HepG2 (cell line): Measurements from ENCODE around the gene JPH2. TPM values are rescaled to one million over a fixed set of nuclear protein-coding genes. Genes with fewer than 3 reads are reported as not detected.

Source experiments
- CREB1 ChIP-seq, 2 experiments: fragments of 450-650 bp in 1 of 2; IDR thresholded peaks; 2 replicates each; pipeline ENCODE4 v1.6.1; 2016 to 2017; ENCODE audit warnings: control low read depth in 1 of 2, mild to moderate bottlenecking in 1 of 2, missing compliant biosample characterization in 1 of 2, missing genetic modification characterization in 1 of 2
- ELF1 ChIP-seq: sonication (generic); formaldehyde crosslinking; IDR thresholded peaks from 2 replicates; pipeline ENCODE4 v1.4.0; 2020; ENCODE audit warnings: missing genetic modification reagents
- MATR3 ChIP-seq: sonication (generic); formaldehyde crosslinking; IDR thresholded peaks from 2 replicates; pipeline ENCODE4 v1.4.0; 2020; ENCODE audit warnings: missing genetic modification reagents
- NCOA2 ChIP-seq: sonication (generic); formaldehyde crosslinking; IDR thresholded peaks from 2 replicates; pipeline ENCODE4 v1.8.0; 2022; ENCODE audit warnings: inconsistent platforms
- SALL1 ChIP-seq: sonication (generic); formaldehyde crosslinking; IDR thresholded peaks from 2 replicates; pipeline ENCODE4 v1.8.0; 2022; ENCODE audit warnings: mild to moderate bottlenecking, missing genetic modification reagents
- TARDBP ChIP-seq: sonication (generic); formaldehyde crosslinking; IDR thresholded peaks from 2 replicates; pipeline ENCODE4 v1.8.0; 2022; ENCODE audit warnings: mild to moderate bottlenecking, missing genetic modification reagents
- XRCC5 ChIP-seq: fragments of 200-400 bp; formaldehyde crosslinking; optimal IDR thresholded peaks from 2 replicates; pipeline ENCODE3; 2017; ENCODE audit warnings: mild to moderate bottlenecking, low read length
- YEATS2 ChIP-seq: sonication (generic); formaldehyde crosslinking; IDR thresholded peaks from 2 replicates; pipeline ENCODE4 v1.4.0; 2020; ENCODE audit warnings: missing genetic modification reagents, borderline replicate concordance
- ZFP37 ChIP-seq: sonication (generic); formaldehyde crosslinking; IDR thresholded peaks from 2 replicates; pipeline ENCODE4 v1.4.0; 2020; ENCODE audit warnings: missing genetic modification reagents, borderline replicate concordance
- ZNF292 ChIP-seq: sonication (generic); formaldehyde crosslinking; IDR thresholded peaks from 2 replicates; pipeline ENCODE4 v1.8.1; 2022; ENCODE audit warnings: mild to moderate bottlenecking, low read depth, missing genetic modification reagents, borderline replicate concordance
- ZNF616 ChIP-seq: sonication (generic); formaldehyde crosslinking; IDR thresholded peaks from 2 replicates; pipeline ENCODE4 v1.5.0; 2020; ENCODE audit warnings: low read depth, mild to moderate bottlenecking, missing genetic modification reagents
- polyA plus RNA-seq, 8 experiments: library from polyadenylated mRNA; depleted of rRNA in 3 of 8; stranded (reverse) in 7 of 8; unstranded in 1 of 8; fragments of >200 nt; fragmentation: Illumina TruSeq in 4 of 8; extraction: Trizol in 4 of 8; gene quantifications; 2 replicates each; pipeline versions ENCODE4 v1.2.1 to v1.2.3, GENCODE V29; 2011 to 2016; ENCODE audit warnings: low read depth in 4 of 8, missing spikeins in 1 of 8, mixed read lengths in 1 of 8; ENCODE audit not compliant: insufficient read depth in 1 of 8
- total RNA-seq, 5 experiments: library from RNA; depleted of rRNA; stranded (reverse); fragments of >200 nt; fragmentation: Illumina TruSeq; extraction: Trizol; gene quantifications; 2 replicates each; pipeline ENCODE4 v1.2.3, GENCODE V29; 2016; ENCODE audit warnings: low read depth in 1 of 5
- TF ChIP-seq, protein P1 (sequence below): sonication (generic); formaldehyde crosslinking; IDR thresholded peaks from 2 replicates; pipeline ENCODE4 v1.4.0; 2020; ENCODE audit warnings: missing genetic modification reagents
- TF ChIP-seq, protein P2 (sequence below): IDR thresholded peaks from 2 replicates; pipeline ENCODE4 v1.4.0; 2020; ENCODE audit warnings: mild to moderate bottlenecking, missing genetic modification reagents
- TF ChIP-seq, protein P3 (sequence below): sonication (generic); formaldehyde crosslinking; IDR thresholded peaks from 2 replicates; pipeline ENCODE4 v1.5.0; 2020; ENCODE audit warnings: mild to moderate bottlenecking, missing genetic modification reagents, moderate library complexity

JPH2 gene
- total and polyA plus RNA-seq, 2 of the 13 experiments (the other 11 are each of a cell fraction or from before 2014, with no cell fraction given): 0.42 TPM; not detected in 1

DNA sequence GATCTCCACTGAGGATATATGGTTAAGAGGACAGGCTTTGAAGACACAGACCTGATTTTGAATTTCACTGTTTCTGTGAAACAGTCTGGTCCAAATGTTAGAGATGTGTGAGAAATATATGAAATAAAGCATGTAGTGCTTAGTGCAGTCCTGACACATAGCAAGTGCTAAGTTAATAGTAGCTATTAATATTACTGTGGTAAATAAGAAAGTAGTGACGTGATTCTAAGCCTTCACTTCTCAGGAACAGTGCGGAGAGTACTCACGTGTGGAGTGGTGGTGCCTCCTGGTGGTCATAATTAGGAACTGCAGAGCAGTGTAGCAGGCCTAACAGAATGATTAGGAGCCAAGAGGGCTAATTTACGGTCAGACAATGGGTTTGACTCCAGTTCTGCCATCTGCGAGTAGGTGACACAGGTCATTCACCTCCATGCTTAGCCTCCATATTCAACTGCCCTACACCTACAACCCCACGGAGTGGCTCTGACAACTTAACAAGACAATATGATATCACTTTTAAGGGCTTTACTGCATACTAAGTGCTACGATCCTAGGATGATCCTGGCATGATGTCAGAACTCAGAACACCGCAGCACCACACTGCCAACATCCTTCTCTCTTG, 106.2 kb downstream of the JPH2 start (continued):
- no peak for TF ChIP-seq ZNF616 (CRISPR knock-in tag)
- TF ChIP-seq XRCC5: peak; percentile 84
- peak; percentile 67 for TF ChIP-seq CREB1 (IDR thresholded peaks at IDR 0.05)
- no peak for TF ChIP-seq CREB1 (CRISPR knock-in tag; IDR thresholded peaks at IDR 0.05)
- TF ChIP-seq, protein P1, sequence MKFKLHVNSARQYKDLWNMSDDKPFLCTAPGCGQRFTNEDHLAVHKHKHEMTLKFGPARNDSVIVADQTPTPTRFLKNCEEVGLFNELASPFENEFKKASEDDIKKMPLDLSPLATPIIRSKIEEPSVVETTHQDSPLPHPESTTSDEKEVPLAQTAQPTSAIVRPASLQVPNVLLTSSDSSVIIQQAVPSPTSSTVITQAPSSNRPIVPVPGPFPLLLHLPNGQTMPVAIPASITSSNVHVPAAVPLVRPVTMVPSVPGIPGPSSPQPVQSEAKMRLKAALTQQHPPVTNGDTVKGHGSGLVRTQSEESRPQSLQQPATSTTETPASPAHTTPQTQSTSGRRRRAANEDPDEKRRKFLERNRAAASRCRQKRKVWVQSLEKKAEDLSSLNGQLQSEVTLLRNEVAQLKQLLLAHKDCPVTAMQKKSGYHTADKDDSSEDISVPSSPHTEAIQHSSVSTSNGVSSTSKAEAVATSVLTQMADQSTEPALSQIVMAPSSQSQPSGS (CRISPR knock-in tag): peak; percentile 46; the same call in 1 of the 2 replicates
- TF ChIP-seq YEATS2 (CRISPR knock-in tag): peak; percentile 23; the same call in 1 of the 2 replicates
- no peak for TF ChIP-seq ZNF292 (CRISPR knock-in tag)
- 0 out of 2 replicates have a peak, but pooled peaks have one; percentile 24 for TF ChIP-seq ELF1
- no peak for TF ChIP-seq MATR3 (CRISPR knock-in tag)
- TF ChIP-seq TARDBP: 0 out of 2 replicates have a peak, but pooled peaks have one; percentile 28
- TF ChIP-seq SALL1: 0 out of 2 replicates have a peak, but pooled peaks have one; percentile 12
- TF ChIP-seq, protein P2, sequence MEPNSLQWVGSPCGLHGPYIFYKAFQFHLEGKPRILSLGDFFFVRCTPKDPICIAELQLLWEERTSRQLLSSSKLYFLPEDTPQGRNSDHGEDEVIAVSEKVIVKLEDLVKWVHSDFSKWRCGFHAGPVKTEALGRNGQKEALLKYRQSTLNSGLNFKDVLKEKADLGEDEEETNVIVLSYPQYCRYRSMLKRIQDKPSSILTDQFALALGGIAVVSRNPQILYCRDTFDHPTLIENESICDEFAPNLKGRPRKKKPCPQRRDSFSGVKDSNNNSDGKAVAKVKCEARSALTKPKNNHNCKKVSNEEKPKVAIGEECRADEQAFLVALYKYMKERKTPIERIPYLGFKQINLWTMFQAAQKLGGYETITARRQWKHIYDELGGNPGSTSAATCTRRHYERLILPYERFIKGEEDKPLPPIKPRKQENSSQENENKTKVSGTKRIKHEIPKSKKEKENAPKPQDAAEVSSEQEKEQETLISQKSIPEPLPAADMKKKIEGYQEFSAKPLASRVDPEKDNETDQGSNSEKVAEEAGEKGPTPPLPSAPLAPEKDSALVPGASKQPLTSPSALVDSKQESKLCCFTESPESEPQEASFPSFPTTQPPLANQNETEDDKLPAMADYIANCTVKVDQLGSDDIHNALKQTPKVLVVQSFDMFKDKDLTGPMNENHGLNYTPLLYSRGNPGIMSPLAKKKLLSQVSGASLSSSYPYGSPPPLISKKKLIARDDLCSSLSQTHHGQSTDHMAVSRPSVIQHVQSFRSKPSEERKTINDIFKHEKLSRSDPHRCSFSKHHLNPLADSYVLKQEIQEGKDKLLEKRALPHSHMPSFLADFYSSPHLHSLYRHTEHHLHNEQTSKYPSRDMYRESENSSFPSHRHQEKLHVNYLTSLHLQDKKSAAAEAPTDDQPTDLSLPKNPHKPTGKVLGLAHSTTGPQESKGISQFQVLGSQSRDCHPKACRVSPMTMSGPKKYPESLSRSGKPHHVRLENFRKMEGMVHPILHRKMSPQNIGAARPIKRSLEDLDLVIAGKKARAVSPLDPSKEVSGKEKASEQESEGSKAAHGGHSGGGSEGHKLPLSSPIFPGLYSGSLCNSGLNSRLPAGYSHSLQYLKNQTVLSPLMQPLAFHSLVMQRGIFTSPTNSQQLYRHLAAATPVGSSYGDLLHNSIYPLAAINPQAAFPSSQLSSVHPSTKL (CRISPR knock-in tag): peak; percentile 33; the same call in 1 of the 2 replicates
- TF ChIP-seq, protein P3, sequence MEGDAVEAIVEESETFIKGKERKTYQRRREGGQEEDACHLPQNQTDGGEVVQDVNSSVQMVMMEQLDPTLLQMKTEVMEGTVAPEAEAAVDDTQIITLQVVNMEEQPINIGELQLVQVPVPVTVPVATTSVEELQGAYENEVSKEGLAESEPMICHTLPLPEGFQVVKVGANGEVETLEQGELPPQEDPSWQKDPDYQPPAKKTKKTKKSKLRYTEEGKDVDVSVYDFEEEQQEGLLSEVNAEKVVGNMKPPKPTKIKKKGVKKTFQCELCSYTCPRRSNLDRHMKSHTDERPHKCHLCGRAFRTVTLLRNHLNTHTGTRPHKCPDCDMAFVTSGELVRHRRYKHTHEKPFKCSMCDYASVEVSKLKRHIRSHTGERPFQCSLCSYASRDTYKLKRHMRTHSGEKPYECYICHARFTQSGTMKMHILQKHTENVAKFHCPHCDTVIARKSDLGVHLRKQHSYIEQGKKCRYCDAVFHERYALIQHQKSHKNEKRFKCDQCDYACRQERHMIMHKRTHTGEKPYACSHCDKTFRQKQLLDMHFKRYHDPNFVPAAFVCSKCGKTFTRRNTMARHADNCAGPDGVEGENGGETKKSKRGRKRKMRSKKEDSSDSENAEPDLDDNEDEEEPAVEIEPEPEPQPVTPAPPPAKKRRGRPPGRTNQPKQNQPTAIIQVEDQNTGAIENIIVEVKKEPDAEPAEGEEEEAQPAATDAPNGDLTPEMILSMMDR (CRISPR knock-in tag): peak; percentile 99
- TF ChIP-seq ZFP37 (CRISPR knock-in tag): no peak
- peak; percentile 40; the same call in 1 of the 2 replicates for TF ChIP-seq NCOA2 (CRISPR knock-in tag)
